Gastroesophageal sphincter (tissue), 3 donors: Measurements from ENCODE around the gene PTPN14.

Experiments
- CTCF ChIP-seq, 4 experiments: fragments of 200-600 bp in 2 of 4; fragments of 450-650 bp in 2 of 4; sonication (generic) in 1 of 4; IDR thresholded peaks; one replicate each; pipeline ENCODE4 v1.5.1; 2017 to 2019; ENCODE audit warnings: antibody characterized with exemption in 4 of 4, mild to moderate bottlenecking in 2 of 4, moderate library complexity in 2 of 4
- POLR2A ChIP-seq, 2 donors: fragments of 450-650 bp; IDR thresholded peaks; one replicate each; pipeline ENCODE4 v1.6.1; 2017; ENCODE audit warnings: antibody characterized with exemption in 2 of 2, mild to moderate bottlenecking in 2 of 2, moderate library complexity in 1 of 2
- POLR2AphosphoS5 ChIP-seq: sonication (generic); formaldehyde crosslinking; IDR thresholded peaks from one replicate; pipeline ENCODE4 v1.6.1; 2017; ENCODE audit warnings: antibody characterized with exemption

GRCh38 chr1:214514819-214515383, 36.5 kb downstream of the PTPN14 start:
- no peak for TF ChIP-seq CTCF (IDR thresholded peaks at IDR 0.05)
- no peak for TF ChIP-seq POLR2AphosphoS5
- no peak for TF ChIP-seq POLR2A (IDR thresholded peaks at IDR 0.05)
